Astrocyte of the hippocampus (primary cell): ENCODE measurements around the gene EPB41L4B.

Experiments
- DNase-seq: peaks from one replicate; pipeline ENCODE4 v3.0.0; 2011; ENCODE audit warnings: low read depth, low spot score

The EPB41L4B gene

GRCh38 chr9:109199676-109200075, 121.2 kb downstream of the EPB41L4B start:
- DNase-seq = no peak

GRCh38 chr9:109198736-109199382, 122.0 kb downstream of the EPB41L4B start:
- no peak for DNase-seq

DNA sequence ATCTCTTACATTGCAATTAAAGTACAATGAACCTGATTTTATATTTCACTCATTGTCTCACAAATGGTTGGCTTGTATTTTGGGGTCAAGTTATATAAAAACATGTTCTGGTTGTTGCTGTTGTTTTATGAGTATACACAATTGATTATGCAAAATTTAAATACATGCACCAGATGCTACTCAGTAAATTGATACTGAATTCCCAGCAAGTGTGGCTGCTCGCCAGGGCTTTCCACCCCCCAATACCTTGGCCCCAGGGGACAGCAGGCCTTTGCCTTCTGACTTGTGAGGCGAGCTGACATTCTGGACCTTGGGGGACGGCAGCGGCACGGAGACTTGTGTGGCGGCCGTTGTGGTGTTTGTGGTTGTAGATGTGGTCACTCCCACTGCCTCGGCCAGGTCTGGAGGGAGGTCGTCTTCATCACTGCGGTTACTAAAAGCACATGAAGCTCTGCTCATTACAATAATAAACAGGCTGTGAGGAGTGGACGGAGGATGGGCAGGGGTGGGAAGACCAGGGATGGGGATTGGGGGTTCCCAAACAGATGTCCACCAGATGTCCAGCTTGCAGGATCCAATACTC, 126.8 kb downstream of the EPB41L4B start:
- no peak for DNase-seq

- peak; percentile 54 for DNase-seq
Measured at GRCh38 chr9:109192732-109193361, 128.0 kb downstream of the EPB41L4B start.

DNA sequence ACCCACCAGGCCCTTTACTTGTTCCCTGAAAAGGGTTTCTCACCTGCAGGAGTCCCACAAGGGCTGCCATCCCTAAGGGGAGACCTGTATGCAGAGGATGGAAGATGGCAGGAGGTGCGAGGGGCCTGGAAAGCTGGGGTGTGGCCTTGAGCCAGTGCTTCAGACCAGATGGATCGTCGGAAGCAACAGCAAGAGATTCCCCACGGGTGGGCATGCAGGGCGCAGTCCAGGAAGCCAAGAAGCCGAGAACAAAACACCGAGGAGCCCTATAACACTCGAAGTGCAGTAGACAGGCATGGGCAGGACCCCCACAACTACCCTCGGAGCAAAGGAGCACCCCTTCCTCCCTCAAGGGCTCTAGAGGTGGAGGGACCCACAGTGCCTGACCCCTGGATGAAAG, 129.1 kb downstream of the EPB41L4B start:
- DNase-seq = no peak

DNA sequence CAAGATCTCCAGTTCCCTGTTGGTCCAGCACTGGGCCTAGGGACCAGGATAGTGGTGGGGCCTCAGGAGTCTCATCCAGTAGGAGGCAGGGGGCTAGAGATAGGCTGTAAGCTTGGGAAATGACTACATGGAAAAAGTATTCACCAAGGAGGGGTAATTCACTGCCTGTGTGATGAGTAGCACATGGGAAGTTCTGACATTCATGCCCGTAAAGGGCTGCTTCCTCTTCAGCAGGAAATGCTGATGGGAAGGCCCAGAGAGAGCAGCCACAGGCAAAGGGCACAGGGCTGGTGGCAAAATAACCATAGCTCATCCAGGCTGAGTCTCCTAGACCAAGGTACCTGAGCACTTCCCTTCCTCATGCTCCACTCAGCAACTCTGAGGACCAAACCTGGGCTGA, 130.7 kb downstream of the EPB41L4B start:
- no peak for DNase-seq

GRCh38 chr9:109186857-109187520, 133.9 kb downstream of the EPB41L4B start:
- DNase-seq = no peak

- peak; percentile 39 for DNase-seq
Measured at GRCh38 chr9:109182940-109183798, 137.7 kb downstream of the EPB41L4B start.

DNA sequence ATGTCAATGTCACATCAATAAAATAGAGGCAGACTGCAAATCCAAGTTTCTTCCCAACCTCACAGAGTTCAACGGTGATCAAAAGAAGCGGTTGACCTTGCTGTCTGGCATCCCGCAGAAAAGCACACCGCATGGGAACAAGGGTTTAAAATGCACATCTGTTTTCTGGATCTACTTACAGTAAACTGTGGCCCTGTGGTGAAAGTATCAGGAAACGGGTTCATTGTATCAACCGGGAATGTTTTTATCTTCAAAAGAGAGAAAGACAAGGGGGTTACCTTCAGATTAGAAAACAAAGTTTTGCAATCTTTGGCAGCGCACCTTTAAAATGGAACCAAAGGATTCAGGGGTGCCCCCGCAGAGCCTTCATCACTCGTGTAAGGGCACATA, 138.3 kb downstream of the EPB41L4B start:
- no peak for DNase-seq

DNA sequence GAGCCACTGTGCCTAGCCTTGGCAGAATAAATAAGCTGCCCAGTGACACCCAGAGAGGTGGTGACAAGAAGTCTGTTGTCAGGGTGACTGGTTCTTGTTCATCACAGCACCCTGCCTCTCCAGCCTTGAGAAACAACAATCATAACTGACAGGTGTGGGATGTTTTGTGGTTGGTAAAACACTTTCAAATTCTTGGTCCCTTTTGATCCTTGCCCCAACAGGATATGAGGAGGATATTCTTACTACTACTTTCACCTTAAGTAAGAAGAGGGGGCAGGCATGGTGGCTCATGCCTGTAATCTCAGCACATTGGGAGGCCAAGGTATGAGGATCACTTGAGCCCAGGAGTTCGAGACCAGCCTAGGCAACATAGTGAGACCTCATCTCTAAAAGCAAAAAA, 139.6 kb downstream of the EPB41L4B start:
- DNase-seq = no peak

GRCh38 chr9:109179801-109180523, 140.9 kb downstream of the EPB41L4B start:
- DNase-seq = no peak

DNA sequence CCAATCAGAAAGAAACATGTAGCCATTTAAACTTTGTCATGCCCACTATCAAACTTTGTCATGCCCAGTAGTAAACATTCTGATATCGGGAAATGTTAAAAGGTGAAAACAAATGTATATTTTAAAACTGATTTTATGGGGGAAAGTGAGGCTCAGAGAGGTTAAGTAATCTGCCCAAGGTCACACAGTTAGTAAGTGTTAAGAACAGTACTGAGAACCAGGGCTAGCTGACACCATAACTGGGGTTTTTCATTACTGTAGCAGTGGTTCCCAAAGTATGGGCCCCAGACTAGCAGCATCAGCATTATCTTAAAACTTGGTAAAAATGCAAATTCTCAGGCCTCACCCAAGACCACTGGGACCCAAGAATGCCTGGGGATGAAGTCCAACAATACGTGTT, 143.9 kb downstream of the EPB41L4B start:
- no peak for DNase-seq

DNA sequence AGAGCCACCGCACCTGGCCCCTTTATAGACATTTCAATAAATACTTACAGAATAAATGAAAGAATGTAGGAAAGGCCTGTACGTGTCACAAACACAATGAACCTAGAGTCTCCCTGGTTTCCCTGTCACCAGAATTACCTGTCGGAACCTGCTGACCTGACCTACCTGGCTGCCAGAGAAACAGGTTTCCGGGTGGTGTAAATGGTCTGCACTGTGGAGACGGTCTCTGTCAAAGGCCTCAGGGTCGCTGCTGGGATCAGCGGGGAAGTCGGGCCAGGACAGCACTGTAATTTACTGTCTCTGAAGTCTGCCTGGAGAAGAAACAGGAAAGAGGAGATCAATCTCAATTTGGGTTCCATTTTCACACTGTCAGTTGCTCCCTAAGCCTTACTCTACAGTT, 144.5 kb downstream of the EPB41L4B start:
- DNase-seq = no peak

DNA sequence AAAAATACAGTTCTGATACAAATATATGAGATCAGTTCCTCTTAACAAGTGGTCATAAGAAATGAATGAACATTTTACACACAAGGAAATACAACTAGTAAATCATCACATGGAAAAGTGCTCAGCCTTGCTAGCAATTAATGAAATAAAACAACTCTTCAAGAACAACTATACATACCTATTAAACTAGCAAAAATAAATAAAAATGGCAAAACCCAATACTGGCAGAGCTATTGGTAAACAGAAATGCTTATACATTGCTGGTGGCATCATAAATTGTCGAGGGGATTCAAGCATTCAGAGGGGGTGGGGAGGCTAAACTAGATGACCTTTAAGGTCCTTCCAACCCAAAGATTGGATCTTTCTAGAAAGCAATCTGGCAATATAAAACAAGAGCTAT, 147.9 kb downstream of the EPB41L4B start:
- no peak for DNase-seq

DNA sequence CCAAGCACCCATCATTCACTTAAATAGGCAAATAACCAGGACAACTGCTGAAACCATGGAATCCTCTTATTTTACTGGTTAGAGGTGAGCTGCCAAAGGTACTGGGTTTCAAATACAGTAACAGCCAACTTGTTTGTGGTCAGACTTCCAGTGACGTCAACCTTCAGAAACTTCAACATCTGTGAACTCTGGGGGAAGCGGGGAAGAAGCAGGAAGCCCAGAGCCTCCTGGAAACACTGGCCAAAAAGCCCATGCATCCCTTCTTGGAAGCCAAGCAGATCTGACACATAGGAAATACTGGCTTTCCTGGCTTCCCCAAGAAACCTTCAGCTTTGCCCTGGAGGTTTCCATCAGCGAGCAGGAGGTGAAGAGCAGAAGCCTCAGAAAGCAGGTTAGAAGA, 148.9 kb downstream of the EPB41L4B start:
- peak; percentile 42 for DNase-seq

DNA sequence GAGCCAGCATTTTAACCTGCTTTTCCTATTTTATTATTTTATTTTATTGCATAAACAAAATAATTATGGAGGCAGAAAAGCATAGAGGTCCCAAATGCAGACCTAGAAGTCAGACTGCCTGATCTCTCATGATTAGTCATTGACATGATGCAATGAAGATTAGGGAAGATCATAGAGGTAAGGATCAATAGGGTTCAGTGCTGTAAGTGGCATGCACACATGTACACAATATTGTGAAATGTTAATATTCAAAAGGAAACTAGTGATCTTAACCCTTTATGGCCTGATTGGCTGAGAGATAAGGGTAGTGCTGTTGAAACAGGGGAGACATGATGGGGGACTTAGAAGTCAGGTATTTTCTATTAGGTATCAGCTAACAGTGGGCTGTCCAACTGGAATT, 152.7 kb downstream of the EPB41L4B start:
- no peak for DNase-seq

GRCh38 chr9:109167716-109168115, 153.1 kb downstream of the EPB41L4B start:
- no peak for DNase-seq

DNA sequence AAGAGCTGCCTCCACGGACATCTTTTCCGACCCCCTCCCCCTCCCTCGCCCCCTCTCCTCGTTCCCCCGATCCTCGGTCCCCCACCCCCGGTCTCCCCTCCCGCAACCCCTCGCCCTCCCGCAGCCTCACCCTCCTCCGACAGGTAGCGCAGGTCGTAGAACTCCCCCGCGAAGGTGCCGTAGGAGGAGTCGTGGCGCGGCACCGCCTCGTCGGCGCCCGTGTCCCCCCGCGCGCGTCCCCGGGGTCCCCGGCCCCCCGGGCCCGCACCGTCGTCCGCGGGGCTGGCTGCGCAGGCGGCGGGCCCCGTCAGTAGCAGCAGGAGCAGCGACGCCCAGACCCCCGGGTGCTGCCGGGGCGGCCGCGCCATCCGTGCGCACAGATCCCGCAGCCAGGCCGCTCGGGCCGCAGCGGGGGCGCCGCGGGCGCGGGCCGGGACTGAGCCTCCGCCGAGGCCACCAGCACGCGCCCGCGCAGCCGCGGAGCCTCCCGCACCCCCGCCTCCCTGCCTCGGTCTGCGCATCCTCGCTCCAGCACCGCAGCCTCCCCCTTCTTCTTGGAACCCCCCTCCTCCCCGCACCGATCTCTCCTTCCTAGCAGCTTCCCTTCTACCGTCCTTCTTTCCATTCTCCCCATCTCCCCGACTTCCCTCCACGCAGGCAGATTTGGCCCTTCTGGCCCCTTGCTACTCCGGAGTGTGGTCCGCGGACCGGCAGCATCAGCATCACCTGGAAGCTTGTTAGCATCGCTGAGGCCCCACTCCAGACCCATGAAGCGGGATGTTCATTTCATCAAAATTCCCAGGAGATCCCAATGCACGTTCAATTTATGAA, 153.9 kb downstream of the EPB41L4B start, which contains the start of gene FRRS1L:
TSS of gene FRRS1L (minus strand) at position 479 of the 831 bp plus-strand sequence. CDS start at position 368, 111 bp downstream.
- DNase-seq = peak; percentile 46

DNA sequence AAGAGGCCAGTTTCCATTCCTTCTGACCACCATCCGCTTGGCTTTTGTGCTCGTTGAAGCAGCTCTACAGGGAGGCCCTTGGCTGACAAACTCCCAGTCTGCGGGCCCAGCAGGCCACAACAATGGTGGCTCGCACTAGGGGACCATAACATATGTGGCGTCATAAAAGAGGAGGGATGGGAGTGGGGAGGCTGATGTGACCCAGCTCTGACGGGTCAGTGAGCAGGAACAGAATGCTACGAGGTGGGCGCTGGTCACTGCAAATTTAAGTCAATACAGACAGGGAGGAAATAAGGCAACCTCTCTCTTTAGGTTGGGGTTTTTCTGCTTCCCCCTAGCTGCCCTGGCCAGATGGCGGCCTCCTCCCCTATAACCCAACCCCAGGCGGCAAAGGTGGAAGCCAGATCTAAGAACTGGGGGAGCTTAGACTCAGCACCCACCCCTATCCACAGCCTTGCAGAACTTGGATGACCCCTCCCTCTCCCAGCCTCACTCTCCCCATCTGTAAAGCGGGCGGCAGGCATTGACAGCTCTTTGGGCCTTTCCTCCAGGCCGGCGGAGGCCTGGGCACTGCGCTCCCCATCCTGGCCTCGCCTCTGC, 154.6 kb downstream of the EPB41L4B start:
- DNase-seq = no peak

DNA sequence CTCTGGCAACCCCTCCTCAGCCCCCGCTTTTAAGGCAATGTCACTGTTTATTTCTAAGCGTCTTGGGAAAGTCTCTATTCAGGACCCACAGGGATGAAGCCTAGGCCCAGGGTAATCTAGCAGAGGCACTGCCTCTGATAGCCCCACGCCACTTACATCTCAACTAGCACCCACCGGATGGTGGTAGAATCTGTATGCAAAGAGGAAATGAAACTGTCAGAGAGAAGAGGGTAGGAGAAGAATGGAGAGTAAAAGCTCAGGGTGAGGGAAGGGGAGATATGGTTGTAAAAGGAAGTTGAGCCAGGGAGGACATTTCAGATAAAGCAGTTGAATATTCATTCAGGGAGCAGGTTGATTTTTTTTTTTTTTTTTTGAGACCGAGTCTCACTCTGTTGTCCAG, 156.8 kb downstream of the EPB41L4B start:
- no peak for DNase-seq
